Heart right ventricle (tissue), 16 donors: ENCODE data around the gene ULK2. TPM values are rescaled to one million over a fixed set of nuclear protein-coding genes. Genes with fewer than 3 reads are reported as not detected.

Experiments
- ATAC-seq, 8 donors: fragments of 200-7000 bp; cut with Tn5 transposase; one replicate each; pipeline ENCODE4 v1.9.1; 2020; ENCODE audit warnings: mild to moderate bottlenecking in 8 of 8, moderate library complexity in 8 of 8, moderate number of reproducible peaks in 1 of 8
- DNase-seq, 2 donors: peaks; one replicate each; pipeline ENCODE4 v3.0.0-alpha.2; 2020
- H3K27ac ChIP-seq, 10 donors: fragments of 200-600 bp; sonication (generic) in 2 of 10; one replicate each; pipeline versions ENCODE4 v1.5.0 to v1.8.0; 2020 to 2022; ENCODE audit warnings: mild to moderate bottlenecking in 3 of 10
- H3K27me3 ChIP-seq, 7 donors: fragments of 200-600 bp; one replicate each; pipeline ENCODE4 v1.8.0; 2021 to 2022; ENCODE audit warnings: mild to moderate bottlenecking in 2 of 7
- H3K36me3 ChIP-seq, 9 donors: fragments of 200-600 bp; sonication (generic) in 1 of 9; one replicate each; pipeline versions ENCODE4 v1.5.0 to v1.8.0; 2020 to 2022; ENCODE audit warnings: mild to moderate bottlenecking in 2 of 9
- H3K4me1 ChIP-seq, 9 donors: fragments of 200-600 bp; sonication (generic) in 1 of 9; one replicate each; pipeline versions ENCODE4 v1.5.0 to v1.8.0; 2020 to 2022; ENCODE audit warnings: mild to moderate bottlenecking in 4 of 9
- H3K4me3 ChIP-seq, 10 donors: fragments of 200-600 bp; sonication (generic) in 2 of 10; one replicate each; pipeline versions ENCODE4 v1.5.0 to v1.8.0; 2020 to 2022; ENCODE audit warnings: mild to moderate bottlenecking in 7 of 10, moderate library complexity in 2 of 10
- H3K9me3 ChIP-seq, 11 donors: fragments of 200-600 bp in 10 of 11; sonication (generic) in 2 of 11; one replicate each; pipeline versions ENCODE4 v1.5.0 to v1.8.0; 2013 to 2022; ENCODE audit warnings: mild to moderate bottlenecking in 2 of 11, control low read depth in 1 of 11, moderate library complexity in 1 of 11
- CTCF ChIP-seq, 9 donors: fragments of 200-600 bp; sonication (generic) in 2 of 9; IDR thresholded peaks; one replicate each; pipeline versions ENCODE4 v1.5.0 to v1.8.0; 2021 to 2022; ENCODE audit warnings: antibody characterized with exemption in 9 of 9, mild to moderate bottlenecking in 5 of 9, moderate library complexity in 1 of 9
- WGBS, 2 donors: extraction: QIAGEN DNeasy Blood & Tissue Kit; methylation state at CpG; one replicate each; pipeline ENCODE4 v1.1.7; 2013; ENCODE audit warnings: inconsistent platforms in 1 of 2; 5-methylcytosine and 5-hydroxymethylcytosine counted together
- intact Hi-C, 10 donors: fragments of 100-400 bp; cut with DNase I; formaldehyde crosslinking; loops; one replicate each; pipeline versions ENCODE4 v1.11.1 to v1.14.2; 2022
- polyA plus RNA-seq, 2 donors: library from polyadenylated mRNA; stranded (reverse); fragments of 200-250 nt; gene quantifications; one replicate each; pipeline ENCODE4 v1.2.3, GENCODE V29; 2013
- total RNA-seq, 10 donors: library from RNA; stranded (reverse); fragmentation: NEBNext Ultra II Directional in 3 of 10; extraction: Animal tissue kit (Norgen Biotek cat#: 25700) in 3 of 10; gene quantifications; one replicate each; pipeline versions ENCODE4 v1.2.1 to v1.2.4, GENCODE V29; 2021 to 2023
- donor health status: Arrhythmogenic right ventricular cardiomyopathy.
- donor health status: ischemic (EF 13 %, LVEDD 7.1; RV severe dilation, severe dysfunction).
- donor health status: healthy with polysubstance abuse.
- donor health status: DM: no; HTN: yes; CAD: no.
- donor health status: DM: no; HTN: no; CAD: no.
- donor health status: ischemic (EF 25% LVEDD 6.9; RV normal size, moderate dysfunction).
- donor health status: ischemic (EF 25% LVEDD 5.7; RV mildly dilated, moderate dysfunction).
- donor health status: healthy.
- donor health status: DM: yes; HTN: yes; CAD: no.
- donor health status: Ischemic cardiomyopathy.
- donor health status: ischemic (EF 35%, LVEDD 5.7; RV mildly dilated, moderate dysfunction).
- donor health status: nonischemic (EF 11% LVEDD 7.7; RV severe dilation, severe dysfunction).
- donor health status: DM: yes; HTN: yes; CAD: no.
- donor health status: PGD.
- donor health status: ischemic (EF 29% LVEDD 5.4; RV normal size, mild dysfunction).
- donor health status: nonischemic (EF 23%, LVEDD 6.1; RV moderate dilation, normal function).

Gene ULK2
- total and polyA plus RNA-seq, 12 donors = 2.9 to 23.7 (median 16.7) TPM

- Histone ChIP-seq H3K4me3 (no peak overlapping the region), H3K9me3 (no peaks in the 10 kb centered on the region), H3K27me3 (peaks cover 0 to 4% (median 0%) of the 10 kb centered on the region in 7 donors), H3K4me1 (peaks cover 0 to 15% (median 6%) of the 10 kb centered on the region in 9 donors), H3K36me3 (no peaks in the 10 kb centered on the region), H3K27ac (peak overlapping the region in 6 of 10 donors; percentile 20 to 85 (median 76))
- ATAC-seq = peak; percentile 60 to 90 (median 71)
- TF ChIP-seq CTCF (IDR thresholded peaks at IDR 0.05) = peak; percentile 18 to 58 (median 44)
- intact Hi-C loops = loop anchor here in 5 of 10 donors (5.0 to 10.0 kb wide), 4 partner anchors 49 to 222 kb away; partner anchors contain the start of genes ALDH3A2 (in 3 of the 5) and SLC47A1 (in 1 of the 5)
- 77 to 80% methylated on average over 12 of the region's 12 CpGs for WGBS, 2 donors
- DNase-seq = peak; percentile 35 to 44
Measured at GRCh38 chr17:19753661-19754463, 113.9 kb downstream of the ULK2 start.

DNA sequence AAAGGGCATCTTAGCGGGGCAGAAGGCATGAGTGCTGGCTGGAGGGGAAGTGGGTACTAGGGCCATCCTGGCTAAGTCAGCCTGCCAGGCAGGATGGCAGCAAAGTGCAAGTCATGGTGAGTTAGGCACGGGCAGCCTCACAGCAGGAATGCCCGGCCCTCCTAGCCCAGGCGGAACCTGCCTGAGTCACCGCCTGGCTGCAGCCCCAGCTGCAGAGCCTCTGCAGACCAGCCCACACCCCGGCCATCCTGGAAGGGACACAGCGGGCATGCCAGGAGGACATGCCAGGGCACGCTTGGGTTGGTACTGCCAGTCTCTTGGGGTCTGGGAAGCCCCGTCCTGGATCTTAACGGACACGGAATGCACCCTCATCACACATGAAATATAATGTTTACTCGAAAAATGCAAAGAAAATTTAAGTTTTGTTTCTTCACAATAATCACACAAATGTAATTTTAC, 114.7 kb downstream of the ULK2 start:
- WGBS, 2 donors = 65 to 78% methylated on average over 12 of the region's 12 CpGs
- DNase-seq (peak; percentile 64 to 67), ATAC-seq (peak; percentile 86 to 99 (median 96))
- no peak for TF ChIP-seq CTCF (IDR thresholded peaks at IDR 0.05)
- H3K9me3 ChIP-seq = no peaks in the 10 kb centered on the region
- H3K4me3 ChIP-seq = no peak overlapping the region
- H3K27ac ChIP-seq = peak overlapping the region; percentile 20 to 85 (median 71)
- H3K36me3 ChIP-seq = no peaks in the 10 kb centered on the region
- H3K27me3 ChIP-seq = peaks cover 0 to 1% (median 0%) of the 10 kb centered on the region in 7 donors
- peaks cover 0 to 15% (median 6%) of the 10 kb centered on the region in 9 donors for H3K4me1 ChIP-seq
- intact Hi-C loops = loop anchor here in 5 of 10 donors (5.0 to 10.0 kb wide), 4 partner anchors 48 to 221 kb away; partner anchors contain the start of genes ALDH3A2 (in 3 of the 5) and SLC47A1 (in 1 of the 5)

DNA sequence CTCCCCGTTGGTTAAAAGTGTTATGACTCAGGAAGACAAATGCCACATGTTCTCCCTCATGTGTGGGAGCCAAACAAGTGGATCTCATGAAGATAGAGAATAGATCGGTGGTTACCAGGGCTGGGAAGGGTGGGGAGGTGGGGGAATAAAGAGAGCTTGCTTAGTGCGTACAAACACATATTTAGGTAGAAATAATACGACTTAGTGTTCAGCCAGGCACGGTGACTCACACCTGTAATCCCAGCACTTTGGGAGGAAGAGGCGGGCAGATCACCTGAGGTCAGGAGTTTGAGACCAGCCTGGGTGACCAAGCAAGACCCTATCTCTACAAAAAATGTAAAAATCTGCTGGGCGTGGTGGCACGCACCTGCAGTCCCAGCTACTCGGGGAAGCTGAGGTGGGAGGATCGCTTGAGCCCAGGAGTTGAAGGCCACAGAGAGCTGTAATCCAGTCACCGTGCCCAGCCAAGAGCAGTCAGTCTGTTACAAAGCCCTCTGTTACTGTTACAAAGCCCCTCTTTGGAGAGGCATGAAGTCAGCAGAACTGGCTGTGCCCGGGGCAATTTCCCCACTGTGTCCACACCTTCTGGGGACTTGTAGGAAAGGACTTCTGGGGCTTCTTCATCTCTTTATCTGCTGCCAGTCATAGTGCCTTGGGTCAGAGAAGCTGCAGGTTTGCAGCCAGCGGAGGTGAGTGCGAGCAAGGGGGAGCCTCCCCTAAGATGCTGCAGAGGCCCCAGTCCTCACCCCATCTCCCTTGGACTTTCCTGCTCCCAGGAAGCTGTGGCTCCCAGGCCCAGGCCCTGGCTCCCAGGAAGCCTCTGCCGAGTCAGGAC, 115.3 kb downstream of the ULK2 start:
- WGBS, 2 donors = 85 to 91% methylated on average over 15 of the region's 15 CpGs
- ATAC-seq = peak in 1 of 8 donors; percentile 3
- no peak for TF ChIP-seq CTCF (IDR thresholded peaks at IDR 0.05)
- DNase-seq = no peak
- Histone ChIP-seq H3K36me3 (no peaks in the 10 kb centered on the region), H3K27me3 (no peaks in the 10 kb centered on the region), H3K27ac (peak overlapping the region; percentile 20 to 85 (median 71)), H3K4me1 (peaks cover 0 to 15% (median 6%) of the 10 kb centered on the region in 9 donors), H3K9me3 (no peaks in the 10 kb centered on the region), H3K4me3 (no peak overlapping the region)
- intact Hi-C loops = loop anchor here in 5 of 10 donors (5.0 to 10.0 kb wide), 4 partner anchors 48 to 220 kb away; partner anchors contain the start of genes ALDH3A2 (in 3 of the 5) and SLC47A1 (in 1 of the 5)

GRCh38 chr17:19750835-19751234, 116.9 kb downstream of the ULK2 start:
- H3K4me1 ChIP-seq = peaks cover 0 to 15% (median 6%) of the 10 kb centered on the region in 9 donors
- no peak overlapping the region for H3K27ac ChIP-seq
- 90 to 91% methylated on average over 3 of the region's 3 CpGs for WGBS, 2 donors
- H3K4me3 ChIP-seq = no peak overlapping the region
- intact Hi-C loops = loop anchor here in 5 of 10 donors (5.0 to 10.0 kb wide), 4 partner anchors 46 to 219 kb away; partner anchors contain the start of genes ALDH3A2 (in 3 of the 5) and SLC47A1 (in 1 of the 5)
- no peaks in the 10 kb centered on the region for H3K36me3 ChIP-seq
- no peak for TF ChIP-seq CTCF (IDR thresholded peaks at IDR 0.05)
- H3K9me3 ChIP-seq = no peaks in the 10 kb centered on the region
- no peaks in the 10 kb centered on the region for H3K27me3 ChIP-seq
- DNase-seq = no peak
- ATAC-seq = no peak
